Activated effector memory CD4-positive, alpha-beta T cell treated with Interleukin-2 at 50 U/mL for 16 hours (primary cell): Measurements from ENCODE around the gene RAB3D.

ENCODE experiments used
- DNase-seq: peaks from one replicate; pipeline ENCODE4 v3.0.0-alpha.2; 2020

Gene RAB3D

DNA sequence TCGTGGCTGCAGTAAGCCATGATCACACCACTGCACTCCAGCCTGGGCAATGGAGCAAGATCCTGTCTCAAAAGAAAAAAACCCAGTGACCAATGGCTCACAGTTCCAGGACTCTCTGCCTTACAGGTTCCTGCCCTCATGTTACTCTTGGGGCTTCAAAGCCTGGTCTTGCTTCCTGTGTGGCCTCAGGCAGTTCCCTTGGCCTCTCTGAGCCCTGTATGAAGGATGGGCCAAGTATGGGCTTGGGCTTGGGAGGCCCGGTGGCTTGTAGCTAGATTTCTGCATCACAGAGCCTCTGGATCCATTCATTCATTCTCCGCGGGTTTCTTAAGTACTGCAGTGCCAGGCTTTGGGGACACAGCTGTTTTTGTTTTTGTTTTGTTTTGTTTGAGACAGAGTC is 44.3 kb downstream of the RAB3D start:
- no peak for DNase-seq

DNA sequence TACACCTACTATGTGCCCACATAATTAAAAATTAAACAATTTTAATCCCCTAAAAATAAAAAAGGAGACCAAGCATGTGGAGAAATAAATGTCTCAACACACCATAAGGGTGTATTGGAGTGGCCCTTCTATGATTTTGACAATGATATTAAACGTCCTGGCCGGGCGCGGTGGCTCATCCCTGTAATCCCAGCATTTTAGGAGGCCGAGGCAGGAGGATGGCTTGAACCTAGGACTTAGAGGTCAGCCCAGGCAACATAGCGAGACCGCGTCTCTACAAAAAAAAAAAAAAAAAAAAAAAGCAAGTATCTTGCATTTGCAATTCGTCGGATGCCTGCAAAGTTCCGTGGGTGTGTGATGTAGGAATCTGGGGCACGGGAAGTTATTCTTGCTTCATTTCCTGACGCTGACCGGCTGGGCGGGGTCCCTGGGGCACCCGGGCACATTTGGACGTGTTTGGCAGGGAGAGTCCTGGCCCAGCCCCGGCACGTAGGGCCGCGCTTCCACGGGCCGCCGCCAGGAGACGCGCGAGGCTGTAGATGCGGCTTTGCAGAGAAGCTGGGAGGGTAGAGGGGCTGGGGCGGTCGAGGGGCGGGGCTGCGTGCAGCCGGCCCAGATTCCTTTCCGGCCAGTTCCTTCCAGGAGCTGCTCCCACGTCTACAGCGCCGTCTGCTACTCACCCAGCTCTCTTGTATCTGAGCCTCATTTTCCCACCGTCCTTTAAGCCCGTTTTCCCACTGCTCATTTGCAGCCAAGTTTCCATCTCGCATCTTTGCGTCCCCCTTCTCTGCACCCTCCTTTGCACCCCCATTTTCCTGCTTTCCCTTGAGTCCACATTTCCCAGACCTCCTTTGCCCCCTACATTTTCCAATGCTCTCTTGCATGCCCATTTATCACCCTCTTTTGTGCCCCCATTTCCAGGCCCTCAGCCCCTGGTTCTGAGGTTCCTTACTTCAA is 45.7 kb downstream of the RAB3D start:
- peak; percentile 71 for DNase-seq

DNA sequence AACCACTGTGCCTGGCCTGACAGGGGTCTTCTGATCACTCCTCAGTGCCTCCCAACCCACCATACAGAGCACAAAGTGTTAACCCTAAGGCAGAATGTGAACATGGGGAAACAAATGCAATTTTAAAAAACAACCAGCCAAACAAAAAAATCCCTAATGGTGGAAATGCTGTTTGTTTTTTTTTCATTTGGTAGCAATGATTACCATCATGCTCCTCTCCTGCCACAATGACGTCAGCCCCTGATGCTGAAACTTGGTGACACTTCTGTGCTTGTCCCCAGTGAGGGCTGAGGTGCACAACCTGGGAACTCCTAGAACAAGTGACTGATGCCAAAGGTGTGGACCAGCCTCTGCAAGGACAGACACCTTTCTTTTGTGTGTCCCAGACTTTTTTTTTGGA is 47.5 kb downstream of the RAB3D start:
- DNase-seq = no peak

DNA sequence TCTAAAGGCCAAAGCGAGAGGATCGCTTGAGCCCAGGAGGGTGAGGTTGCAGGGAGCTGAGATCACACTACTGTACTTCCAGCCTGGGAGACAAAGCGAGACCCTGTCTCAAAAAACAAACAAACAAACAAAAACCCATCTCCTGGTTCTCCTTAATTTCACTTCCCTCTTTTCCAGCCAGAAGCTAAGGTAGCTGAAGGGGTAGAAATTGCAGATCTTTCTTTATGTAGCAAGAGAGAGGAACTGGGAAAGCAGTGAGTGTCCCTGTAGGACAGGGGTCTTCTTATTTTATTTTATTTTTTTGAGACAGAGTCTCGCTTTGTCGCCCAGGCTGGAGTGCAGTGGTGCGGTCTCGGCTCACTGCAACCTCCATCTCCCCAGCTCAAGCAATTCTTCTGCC is 48.0 kb downstream of the RAB3D start:
- no peak for DNase-seq

DNA sequence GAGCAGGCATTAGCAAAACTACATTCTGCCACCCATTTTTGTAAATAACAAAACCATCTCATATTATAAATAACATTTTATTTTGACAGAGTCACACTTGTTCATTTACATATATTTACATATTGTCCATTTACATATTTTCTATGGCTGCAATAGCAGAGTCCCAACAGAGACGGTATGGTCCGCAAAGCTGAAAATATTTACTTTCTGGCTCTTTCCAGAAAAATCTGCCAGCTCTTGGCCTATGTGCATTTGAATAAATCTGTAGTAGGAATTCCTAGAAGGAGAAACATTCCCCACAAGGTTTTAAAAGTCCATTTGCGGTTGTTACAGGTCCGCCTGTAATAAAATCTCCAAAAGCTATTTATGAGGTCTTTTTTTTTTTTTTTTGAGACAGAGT is 49.2 kb downstream of the RAB3D start:
- DNase-seq = no peak

DNA sequence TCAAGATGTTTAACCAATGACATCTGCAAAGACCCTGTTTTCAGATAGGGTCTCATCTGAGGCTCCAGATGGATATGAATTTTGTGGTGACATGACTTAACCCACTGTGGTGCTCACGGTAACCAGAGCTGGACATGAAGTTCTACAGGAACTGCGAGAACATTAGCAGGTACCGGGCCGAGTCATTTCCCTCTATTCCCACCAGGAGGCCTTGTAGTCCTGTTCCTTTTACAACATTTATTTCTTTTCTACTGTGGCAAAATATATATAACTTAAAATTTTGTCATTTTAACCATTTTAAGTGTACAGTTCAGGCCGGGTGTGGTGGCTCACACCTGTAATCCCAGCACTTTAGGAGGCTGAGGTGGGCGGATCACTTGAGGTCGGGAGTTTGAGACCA is 51.1 kb downstream of the RAB3D start:
- no peak for DNase-seq

DNA sequence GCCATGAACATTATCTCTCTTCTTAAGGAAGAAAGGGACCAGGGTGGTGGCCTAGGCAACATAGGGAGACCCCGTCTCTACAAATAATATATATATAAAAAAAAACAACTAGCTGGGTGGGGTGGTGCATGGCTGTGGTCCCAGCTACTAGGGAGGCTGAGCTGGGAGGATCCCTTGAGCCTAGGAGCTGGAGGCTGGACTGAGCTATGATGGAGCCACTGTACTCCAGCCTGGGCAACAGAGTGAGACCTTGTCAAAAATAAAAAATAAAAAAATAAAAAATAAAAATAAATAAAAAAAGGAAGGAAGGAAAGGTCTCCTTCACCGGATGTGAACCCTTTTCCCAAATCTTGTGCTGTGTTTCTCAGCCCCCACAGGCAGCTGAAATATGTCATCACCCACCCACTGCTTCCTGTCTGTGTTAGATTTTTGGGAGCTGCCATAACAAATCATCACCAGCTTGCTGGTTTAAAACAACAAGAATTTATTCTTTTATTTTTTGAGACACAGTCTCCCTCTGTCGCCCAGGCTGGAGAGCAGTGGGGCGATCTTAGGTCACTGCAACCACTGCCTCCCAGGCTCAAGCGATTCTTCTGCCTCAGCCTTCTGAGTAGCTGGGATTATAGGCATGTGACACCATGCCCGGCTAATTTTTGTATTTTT is 53.0 kb downstream of the RAB3D start:
- DNase-seq = no peak

DNA sequence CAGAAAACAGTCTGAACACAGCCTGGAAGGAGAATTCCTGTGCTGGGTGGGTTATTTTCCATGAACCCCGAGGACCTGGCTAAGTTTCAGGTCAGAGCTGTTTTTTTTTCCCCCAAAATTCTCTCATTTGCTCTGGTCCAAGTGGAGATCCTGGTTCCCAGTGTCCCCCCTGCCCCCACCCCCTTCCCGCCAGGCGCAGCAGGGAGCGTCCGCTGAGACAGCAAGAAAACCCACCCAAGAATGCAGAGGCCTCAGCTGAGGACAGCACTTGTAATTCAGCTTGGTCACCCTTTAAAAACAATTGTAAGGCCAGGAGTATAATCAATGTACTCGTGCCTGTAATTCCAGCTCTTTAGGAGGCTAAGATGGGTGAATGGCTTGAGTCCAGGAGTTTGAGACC is 54.9 kb downstream of the RAB3D start:
- DNase-seq = no peak

DNA sequence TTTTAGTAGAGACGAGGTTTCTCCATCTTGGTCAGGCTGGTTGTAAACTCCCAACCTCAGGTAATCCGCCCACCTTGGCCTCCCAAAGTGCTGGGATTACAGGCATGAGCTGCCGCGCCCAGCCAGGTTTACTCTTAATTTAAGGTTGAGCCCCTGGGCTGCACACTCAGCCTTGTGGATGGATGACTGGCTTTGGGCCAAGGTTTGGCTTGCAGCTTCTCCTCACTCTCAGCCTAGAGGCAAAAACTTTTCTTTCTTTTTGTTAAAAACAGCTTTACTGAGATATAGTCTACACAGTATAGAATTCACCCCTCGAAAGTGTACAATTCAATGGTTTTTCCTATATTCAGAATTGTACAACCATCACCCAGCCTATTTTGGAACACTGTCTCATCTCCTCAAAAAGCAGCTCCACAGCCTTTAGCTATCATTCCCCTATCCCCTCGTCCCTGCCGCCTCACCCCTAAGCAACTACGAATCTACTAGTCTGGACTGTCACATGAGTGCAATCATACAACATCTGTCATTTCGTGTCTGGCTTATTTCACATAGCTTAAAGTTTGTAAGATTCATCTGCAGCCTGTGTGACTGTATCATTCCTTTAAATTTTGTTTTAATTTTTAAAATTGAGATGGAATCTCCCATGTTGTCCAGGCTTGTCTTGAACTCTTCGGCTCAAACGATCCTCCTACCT is 58.0 kb downstream of the RAB3D start:
- DNase-seq = no peak

DNA sequence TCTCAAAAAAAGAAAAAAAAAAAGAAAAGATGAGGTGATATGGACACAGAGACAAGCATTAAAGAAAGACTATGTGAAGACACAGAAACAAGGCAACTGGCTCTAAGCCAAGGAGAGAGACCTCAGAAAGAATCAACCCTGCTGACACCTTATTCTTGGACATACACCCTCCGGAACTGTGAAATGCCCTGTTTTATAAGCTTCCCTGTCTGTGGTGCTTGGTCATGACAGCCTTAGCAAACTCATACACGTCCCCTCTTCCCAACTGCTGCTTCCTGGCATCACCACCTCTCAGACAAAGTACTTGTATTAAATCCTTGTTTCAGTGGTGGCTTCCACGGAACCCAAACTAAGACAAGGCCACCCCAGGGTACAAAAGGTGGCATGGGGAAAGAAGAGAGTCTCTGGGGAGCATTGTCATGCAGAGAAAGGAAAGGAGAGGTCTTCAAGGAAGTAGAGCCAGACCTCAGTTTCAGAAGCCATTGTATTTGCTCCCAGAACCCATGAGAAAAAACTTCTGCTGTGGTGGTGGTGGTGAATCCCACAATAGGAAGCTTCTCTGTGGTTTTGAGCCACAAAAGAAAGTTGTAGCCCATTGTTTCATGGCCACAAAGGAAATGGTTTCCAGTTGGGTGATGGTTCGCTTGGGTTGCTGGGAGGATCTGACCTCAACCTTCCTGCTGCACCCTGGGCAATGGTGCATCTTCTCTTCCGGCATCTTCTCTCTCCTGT is 59.8 kb downstream of the RAB3D start:
- DNase-seq = peak; percentile 38

DNA sequence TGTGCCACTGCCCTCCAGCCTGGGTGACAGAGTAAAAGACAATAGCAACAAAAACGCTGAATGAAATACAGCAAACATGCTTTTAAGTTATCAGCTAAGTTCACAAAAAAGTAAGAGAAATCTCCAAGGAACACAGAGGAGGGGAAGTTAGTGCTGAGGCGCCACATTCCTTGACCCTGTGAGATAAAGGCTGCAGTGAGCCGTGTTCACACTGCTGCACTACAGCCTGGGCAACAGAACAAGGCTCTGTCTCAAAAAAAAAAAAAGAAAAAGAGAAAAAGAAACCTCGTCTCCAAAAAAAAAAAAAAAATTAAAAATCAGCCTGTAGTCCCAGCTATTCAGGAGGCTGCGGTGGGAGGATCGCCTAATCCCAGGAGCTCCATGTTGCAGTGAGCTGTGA is 60.8 kb downstream of the RAB3D start:
- DNase-seq = no peak

DNA sequence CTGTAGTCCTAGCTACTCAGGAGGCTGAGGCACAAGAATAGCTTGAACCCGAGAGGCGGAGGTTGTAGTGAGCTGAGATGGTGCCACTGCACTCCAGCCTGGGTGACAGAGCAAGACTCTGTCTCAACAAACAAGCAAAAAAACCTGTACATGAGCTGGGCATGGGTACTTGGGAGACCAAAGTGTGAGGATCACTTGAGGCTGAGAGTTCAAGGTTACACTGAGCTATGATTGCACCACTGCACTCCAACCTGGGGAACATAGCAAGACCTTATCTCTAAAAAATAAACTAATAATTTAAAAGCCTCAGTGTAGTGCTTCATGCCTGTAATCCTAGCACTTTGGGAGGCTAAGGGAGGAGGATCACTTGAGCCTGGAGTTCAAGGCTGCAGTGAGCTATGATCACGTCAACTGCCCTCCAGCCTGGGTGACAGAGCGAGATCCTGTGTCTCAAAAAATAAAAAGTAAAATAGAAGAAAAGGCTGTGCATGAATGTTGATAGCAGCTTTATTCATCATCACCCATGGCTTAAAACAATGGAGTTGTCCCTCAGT is 64.8 kb downstream of the RAB3D start:
- DNase-seq = no peak

DNA sequence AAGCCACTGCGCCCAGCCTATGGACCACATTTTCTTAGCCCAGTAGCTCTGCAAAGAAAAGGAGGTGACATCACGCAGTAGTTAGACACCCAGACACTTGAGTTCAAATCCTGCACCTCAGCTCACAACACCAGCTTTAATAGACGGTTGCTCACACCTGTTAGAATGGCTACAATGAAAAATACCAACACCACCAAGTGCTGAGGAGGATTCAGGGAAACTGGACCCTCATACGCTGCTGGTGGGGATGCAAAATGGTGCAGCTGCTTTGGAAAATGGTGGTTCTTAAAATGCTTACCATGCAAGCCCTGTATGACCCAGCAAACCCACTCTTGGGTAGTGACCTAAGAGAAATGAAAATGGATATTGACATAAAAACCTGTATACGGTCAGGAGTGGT is 65.5 kb downstream of the RAB3D start:
- DNase-seq = no peak

DNA sequence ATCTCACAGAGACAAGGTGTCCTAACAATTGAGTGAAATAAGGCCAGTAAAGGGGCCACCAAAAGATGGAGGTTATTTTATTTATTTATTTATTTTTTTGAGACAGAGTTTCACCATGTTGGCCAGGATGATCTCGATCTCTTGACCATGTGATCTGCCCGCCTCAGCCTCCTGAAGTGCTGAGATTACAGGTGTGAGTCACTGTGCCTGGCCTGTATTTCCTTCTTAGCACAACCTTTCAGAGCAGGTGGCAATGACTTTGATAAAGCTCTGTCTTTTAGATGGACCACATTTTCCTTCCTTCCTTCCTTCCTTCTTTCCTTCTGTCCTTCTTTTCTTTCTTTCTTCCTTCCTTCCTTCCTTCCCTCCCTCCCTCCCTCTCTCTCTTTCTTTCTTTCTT is 66.2 kb downstream of the RAB3D start:
- no peak for DNase-seq
